GM21381 (cell line): ENCODE data around the gene MEMO1.

Source experiments
- ATAC-seq: cut with Tn5 transposase; IDR thresholded peaks from one replicate; pipeline ENCODE4 v1.9.1; 2021; ENCODE audit warnings: mild to moderate bottlenecking, moderate library complexity; ENCODE audit not compliant: unreplicated experiment

MEMO1 gene

GRCh38 chr2:31835450-31835849 lies 175.4 kb downstream of the MEMO1 start:
- no peak for ATAC-seq

- no peak for ATAC-seq
Measured at GRCh38 chr2:31832363-31832762, 178.4 kb downstream of the MEMO1 start.

- no peak for ATAC-seq
Measured at GRCh38 chr2:31831585-31831984, 179.2 kb downstream of the MEMO1 start.

GRCh38 chr2:31828891-31829290 lies 181.9 kb downstream of the MEMO1 start:
- ATAC-seq: no peak

GRCh38 chr2:31823558-31823957 lies 187.2 kb downstream of the MEMO1 start:
- no peak for ATAC-seq

GRCh38 chr2:31822587-31822986 lies 188.2 kb downstream of the MEMO1 start:
- no peak for ATAC-seq
